Measurements from ENCODE around the gene MAFG. TPM values are rescaled to one million over a fixed set of nuclear protein-coding genes. Genes with fewer than 3 reads are reported as not detected.

The MAFG gene
- total and polyA plus RNA-seq, 2 of the 13 experiments (the other 11 are each of a cell fraction or from before 2014, with no cell fraction given), result 14.5 to 20.0 TPM

DNA sequence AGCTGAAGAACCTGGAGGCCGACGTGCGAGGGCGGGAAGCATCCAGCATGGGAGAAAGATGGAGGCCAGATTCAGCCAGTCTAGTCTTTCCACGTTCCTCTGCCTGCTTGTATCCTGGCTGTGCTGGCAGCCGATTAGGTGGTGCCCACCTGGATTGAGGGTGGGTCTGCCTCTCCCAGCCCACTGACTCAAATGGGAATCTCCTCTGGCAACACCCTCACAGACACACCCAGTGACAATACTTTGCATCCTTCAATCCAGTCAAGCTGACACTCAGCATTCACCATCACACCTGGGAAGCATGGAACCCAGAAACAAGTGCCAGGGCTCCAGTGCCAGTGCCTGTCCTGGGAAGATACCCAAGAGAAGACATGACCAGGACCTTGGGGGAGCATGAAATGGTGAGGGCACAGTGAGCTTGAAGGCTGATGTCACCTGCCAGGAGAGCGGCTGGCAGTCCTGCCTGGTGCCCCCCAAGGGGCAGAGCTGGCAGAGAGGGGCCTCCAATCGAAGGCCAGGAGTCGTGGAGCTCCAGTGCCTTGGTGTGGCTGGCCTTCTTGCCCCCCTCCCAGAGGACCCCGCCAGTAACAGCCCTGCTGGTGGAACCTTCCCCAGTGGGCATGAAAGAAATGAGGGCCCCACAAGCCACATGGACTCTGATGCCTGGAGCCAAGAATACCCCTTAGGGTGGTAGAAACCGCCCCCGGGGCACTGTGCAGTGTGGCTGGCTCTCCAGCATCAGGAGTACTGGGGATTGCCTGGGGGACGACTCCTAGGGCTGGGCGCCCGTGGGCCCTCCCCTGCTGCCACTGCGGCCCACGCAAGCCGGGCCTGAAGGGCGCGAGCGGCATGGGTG lies 26.1 kb downstream of the MAFG start (continued):
- TF ChIP-seq FOSL2 (CRISPR knock-in tag; IDR thresholded peaks at IDR 0.05) (no peak), CBFB (CRISPR knock-in tag; IDR thresholded peaks at IDR 0.05) (no peak), KDM1A (CRISPR knock-in tag; IDR thresholded peaks at IDR 0.05) (no peak), ZZZ3 (CRISPR knock-in tag; IDR thresholded peaks at IDR 0.05; ENCODE audit: borderline replicate concordance) (no peak), ARNT2 (CRISPR knock-in tag; IDR thresholded peaks at IDR 0.05; ENCODE audit: low read depth) (0 out of 2 replicates have a peak, but pooled peaks have one; percentile 72), CAMTA2 (CRISPR knock-in tag; IDR thresholded peaks at IDR 0.05; ENCODE audit: borderline replicate concordance) (no peak), PLRG1 (conservative IDR thresholded peaks at IDR 0.05) (no peak), BCL3 (CRISPR knock-in tag; IDR thresholded peaks at IDR 0.05) (no peak), TCF12 (IDR thresholded peaks at IDR 0.05) (no peak), TCF12 (CRISPR knock-in tag; IDR thresholded peaks at IDR 0.05) (no peak), POLR2G (IDR thresholded peaks at IDR 0.05; ENCODE audit: low read depth, low read length) (peak; percentile 79), ZNF574 (CRISPR knock-in tag; IDR thresholded peaks at IDR 0.05) (no peak; the same call in 1 of the 2 replicates), ZNF644 (CRISPR knock-in tag; IDR thresholded peaks at IDR 0.05; ENCODE audit: low read depth) (no peak), TAF15 (IDR thresholded peaks at IDR 0.05; ENCODE audit: low read depth, low read length, poor library complexity, severe bottlenecking) (peak; percentile 18), FOXM1 (CRISPR knock-in tag; IDR thresholded peaks at IDR 0.05) (no peak), KDM2A (CRISPR knock-in tag; IDR thresholded peaks at IDR 0.05; ENCODE audit: borderline replicate concordance, low read depth) (peak; percentile 38), ZNF747 (CRISPR knock-in tag; IDR thresholded peaks at IDR 0.05; ENCODE audit: borderline replicate concordance) (no peak), MEIS2 (CRISPR knock-in tag; IDR thresholded peaks at IDR 0.05) (no peak), PPARG (CRISPR knock-in tag; conservative IDR thresholded peaks at IDR 0.05) (no peak), NKX3-1 (CRISPR knock-in tag; IDR thresholded peaks at IDR 0.05) (0 out of 2 replicates have a peak, but pooled peaks have one; percentile 32), ZBTB8A (CRISPR knock-in tag; IDR thresholded peaks at IDR 0.05; ENCODE audit: borderline replicate concordance, low read depth) (no peak), MTA3 (CRISPR knock-in tag; IDR thresholded peaks at IDR 0.05) (no peak), POLR2AphosphoS2 (IDR thresholded peaks at IDR 0.05; ENCODE audit: low read depth, low read length) (no peak), ZNF7 (CRISPR knock-in tag; IDR thresholded peaks at IDR 0.05) (no peak; the same call in 1 of the 2 replicates), SRSF9 (IDR thresholded peaks at IDR 0.05; ENCODE audit: borderline replicate concordance, insufficient read depth, low read depth, low read length, poor library complexity, severe bottlenecking) (no peak)
- TF ChIP-seq, protein P1, sequence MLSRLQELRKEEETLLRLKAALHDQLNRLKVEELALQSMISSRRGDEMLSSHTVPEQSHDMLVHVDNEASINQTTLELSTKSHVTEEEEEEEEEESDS (CRISPR knock-in tag; IDR thresholded peaks at IDR 0.05; ENCODE audit: borderline replicate concordance), result no peak
- TF ChIP-seq, protein P2, sequence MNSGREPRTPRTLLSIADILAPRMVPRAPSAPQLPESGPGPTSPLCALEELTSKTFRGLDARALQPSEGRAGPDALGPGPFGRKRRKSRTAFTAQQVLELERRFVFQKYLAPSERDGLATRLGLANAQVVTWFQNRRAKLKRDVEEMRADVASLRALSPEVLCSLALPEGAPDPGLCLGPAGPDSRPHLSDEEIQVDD (CRISPR knock-in tag; IDR thresholded peaks at IDR 0.05; ENCODE audit: borderline replicate concordance), result no peak

All from HepG2 (cell line).